Rectal smooth muscle tissue (tissue), 1 donor: ENCODE results near the gene PTPRA.
A peak's percentile ranks its signal among the peaks of the same experiment; 100 is the strongest.

ENCODE experiments used
- H3K27ac ChIP-seq: one replicate; pipeline ENCODE4 v1.7.0; 2013; ENCODE audit warnings: low read depth, low read length, inconsistent platforms
- H3K27me3 ChIP-seq: one replicate; pipeline ENCODE4 v1.7.0; 2013; ENCODE audit warnings: low read length; ENCODE audit not compliant: control insufficient read depth, insufficient read depth
- H3K36me3 ChIP-seq: one replicate; pipeline ENCODE4 v1.7.0; 2013; ENCODE audit warnings: low read length; ENCODE audit not compliant: control insufficient read depth, insufficient read depth
- H3K4me1 ChIP-seq: one replicate; pipeline ENCODE4 v1.7.0; 2013; ENCODE audit warnings: low read length; ENCODE audit not compliant: control insufficient read depth, insufficient read depth
- H3K4me3 ChIP-seq: one replicate; pipeline ENCODE4 v1.7.0; 2013; ENCODE audit warnings: low read length
- H3K9ac ChIP-seq: one replicate; pipeline ENCODE4 v1.7.0; 2013; ENCODE audit warnings: low read length

The PTPRA gene

DNA sequence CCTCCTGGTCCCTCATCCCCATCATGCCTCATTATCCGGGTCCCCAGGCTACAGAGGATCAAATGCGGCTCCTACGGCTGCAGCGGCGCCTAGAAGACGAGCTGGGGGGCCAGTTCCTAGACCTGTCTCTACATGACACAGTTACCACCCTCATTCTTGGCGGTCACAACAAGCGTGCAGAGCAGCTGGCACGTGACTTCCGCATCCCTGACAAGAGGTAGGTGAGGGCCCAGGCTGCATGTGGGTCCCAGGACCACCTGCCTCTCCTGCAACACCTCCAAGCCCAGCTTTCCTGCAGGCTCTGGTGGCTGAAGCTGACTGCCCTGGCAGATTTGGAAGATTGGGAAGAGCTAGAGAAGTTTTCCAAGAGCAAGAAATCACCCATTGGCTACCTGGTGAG is 8.2 kb upstream of the PTPRA start:
- Histone ChIP-seq H3K4me1 (no peaks in the 10 kb centered on the region), H3K27ac (no peak overlapping the region), H3K4me3 (no peak overlapping the region), H3K9ac (no peak overlapping the region), H3K36me3 (peaks cover 25% of the 10 kb centered on the region), H3K27me3 (no peaks in the 10 kb centered on the region)

DNA sequence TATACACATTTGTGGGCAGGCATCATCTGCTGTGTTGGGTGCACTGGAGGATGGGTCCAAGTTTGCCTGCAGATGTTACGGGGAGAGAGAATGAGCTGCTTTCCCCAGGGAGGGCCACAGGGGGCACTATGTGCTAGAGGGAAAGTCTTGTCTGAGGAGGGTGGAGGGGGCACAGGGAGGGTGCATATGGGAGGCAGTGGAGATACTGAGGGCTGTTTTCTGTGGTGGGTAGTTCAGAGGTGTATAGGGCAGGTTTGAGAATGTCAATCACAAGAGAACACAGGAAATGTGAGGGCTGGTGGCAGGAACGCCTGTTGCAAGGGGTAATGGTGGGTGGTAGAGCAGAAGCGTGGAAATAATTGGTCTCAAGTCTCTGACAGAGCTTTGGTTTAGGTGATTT is 7.7 kb upstream of the PTPRA start:
- H3K36me3 ChIP-seq: peaks cover 23% of the 10 kb centered on the region
- no peak overlapping the region for H3K27ac ChIP-seq
- no peak overlapping the region for H3K4me3 ChIP-seq
- H3K27me3 ChIP-seq: no peaks in the 10 kb centered on the region
- no peaks in the 10 kb centered on the region for H3K4me1 ChIP-seq
- no peak overlapping the region for H3K9ac ChIP-seq

DNA sequence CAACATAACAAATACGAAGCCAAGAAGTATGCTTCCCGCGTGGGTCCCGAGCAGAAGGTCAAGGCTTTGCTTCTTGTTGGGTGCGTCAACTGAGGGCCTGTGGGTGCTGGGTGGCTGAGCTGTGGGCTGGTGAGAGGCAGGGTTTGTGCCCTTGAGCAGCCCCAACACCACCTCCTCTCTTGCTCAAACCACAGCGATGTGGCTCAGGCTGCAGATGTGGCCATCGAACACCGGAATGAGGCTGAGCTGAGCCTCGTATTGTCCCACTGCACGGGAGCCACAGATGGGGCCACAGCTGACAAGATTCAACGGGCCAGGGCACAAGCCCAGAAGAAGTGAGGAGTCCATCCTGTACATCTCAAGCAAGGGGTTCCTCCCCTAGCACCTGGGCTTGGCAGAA is 7.0 kb upstream of the PTPRA start:
- H3K4me3 ChIP-seq: no peak overlapping the region
- H3K36me3 ChIP-seq: peaks cover 18% of the 10 kb centered on the region
- H3K27ac ChIP-seq: no peak overlapping the region
- H3K4me1 ChIP-seq: no peaks in the 10 kb centered on the region
- H3K27me3 ChIP-seq: peaks cover 5% of the 10 kb centered on the region
- H3K9ac ChIP-seq: no peak overlapping the region

DNA sequence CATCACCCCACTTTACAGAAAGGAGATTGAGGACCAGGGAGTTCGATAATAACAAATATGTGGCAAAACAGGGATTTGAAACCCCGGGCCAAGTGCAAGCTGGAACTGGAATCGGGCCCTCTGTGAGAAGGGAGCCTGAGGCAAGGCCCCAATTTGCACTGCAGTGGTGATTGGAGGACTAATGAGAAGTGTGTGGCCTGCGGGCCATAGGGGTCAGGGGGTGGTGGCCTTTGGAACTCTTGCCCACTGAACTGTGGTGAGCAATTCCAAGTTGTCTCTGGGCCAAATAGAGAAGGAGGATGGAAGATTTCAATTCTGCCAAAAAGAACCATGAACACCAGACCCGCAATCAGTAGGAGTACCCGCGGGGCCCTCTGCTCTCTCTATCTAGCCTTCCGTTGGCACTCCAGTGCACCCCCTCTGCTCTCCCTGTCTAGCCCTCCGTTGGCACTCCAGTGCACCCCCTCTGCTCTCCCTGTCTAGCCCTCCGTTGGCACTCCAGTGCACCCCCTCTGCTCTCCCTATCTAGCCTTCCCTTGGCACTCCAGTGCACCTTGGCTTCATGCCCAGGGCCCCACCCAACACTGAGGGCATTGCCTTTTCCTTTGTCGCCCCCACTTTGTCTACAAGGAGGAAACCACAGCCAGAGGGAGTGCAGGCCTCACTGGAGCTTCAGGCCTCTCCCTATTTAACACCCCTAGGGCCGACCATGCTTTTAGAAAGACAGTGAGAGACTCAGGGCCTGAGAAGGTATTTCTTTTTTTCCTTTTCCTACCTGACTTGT is 6.0 kb upstream of the PTPRA start:
- H3K36me3 ChIP-seq: peaks cover 15% of the 10 kb centered on the region
- no peak overlapping the region for H3K27ac ChIP-seq
- H3K4me3 ChIP-seq: no peak overlapping the region
- no peak overlapping the region for H3K9ac ChIP-seq
- H3K4me1 ChIP-seq: no peaks in the 10 kb centered on the region
- peaks cover 12% of the 10 kb centered on the region for H3K27me3 ChIP-seq

DNA sequence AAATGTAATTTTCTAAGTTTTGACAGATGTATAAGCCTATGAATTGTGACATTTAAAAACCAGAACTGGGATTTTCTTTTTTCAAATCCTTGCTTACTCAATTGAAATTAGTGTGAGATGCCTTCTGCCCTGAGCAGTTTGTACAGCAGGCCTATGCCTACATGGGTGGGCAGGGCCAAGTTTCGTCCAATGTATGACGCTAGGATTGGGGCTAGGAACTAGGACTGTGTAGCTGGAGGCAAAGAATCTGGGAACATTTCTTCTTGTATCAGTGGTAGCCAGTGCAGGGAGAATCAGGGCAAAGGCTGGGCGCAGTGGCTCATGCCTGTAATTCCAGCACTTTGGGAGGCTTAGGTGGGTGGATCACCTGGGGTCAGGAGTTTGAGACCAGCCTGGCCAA is 3.9 kb upstream of the PTPRA start:
- Histone ChIP-seq H3K9ac (no peak overlapping the region), H3K4me3 (no peak overlapping the region)

DNA sequence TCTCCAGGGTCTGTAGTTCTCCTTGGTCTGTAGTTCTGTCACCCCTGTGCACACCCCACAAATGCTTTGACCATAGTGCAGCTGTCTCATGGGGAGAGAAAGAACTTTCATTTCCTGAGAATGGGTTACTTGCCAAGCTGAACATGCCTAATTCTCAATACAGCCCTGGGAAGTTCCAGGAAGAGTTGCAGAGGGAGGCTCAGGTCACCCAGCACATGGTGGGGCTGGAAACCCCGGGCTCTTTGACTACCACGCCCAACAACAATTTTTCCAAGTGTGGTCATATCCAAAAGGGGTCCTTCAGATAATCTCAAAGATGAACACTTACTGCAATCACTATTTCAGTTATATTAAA is 2.2 kb upstream of the PTPRA start:
- no peak overlapping the region for H3K4me3 ChIP-seq
- no peak overlapping the region for H3K27ac ChIP-seq
- peaks cover 5% of the 10 kb centered on the region for H3K4me1 ChIP-seq

More for the DNA sequence above, 3.9 kb upstream of the PTPRA start:
- Histone ChIP-seq H3K36me3 (peaks cover 12% of the 10 kb centered on the region), H3K27me3 (peaks cover 13% of the 10 kb centered on the region), H3K27ac (no peak overlapping the region), H3K4me1 (peaks cover under 1% of the 10 kb centered on the region)

DNA sequence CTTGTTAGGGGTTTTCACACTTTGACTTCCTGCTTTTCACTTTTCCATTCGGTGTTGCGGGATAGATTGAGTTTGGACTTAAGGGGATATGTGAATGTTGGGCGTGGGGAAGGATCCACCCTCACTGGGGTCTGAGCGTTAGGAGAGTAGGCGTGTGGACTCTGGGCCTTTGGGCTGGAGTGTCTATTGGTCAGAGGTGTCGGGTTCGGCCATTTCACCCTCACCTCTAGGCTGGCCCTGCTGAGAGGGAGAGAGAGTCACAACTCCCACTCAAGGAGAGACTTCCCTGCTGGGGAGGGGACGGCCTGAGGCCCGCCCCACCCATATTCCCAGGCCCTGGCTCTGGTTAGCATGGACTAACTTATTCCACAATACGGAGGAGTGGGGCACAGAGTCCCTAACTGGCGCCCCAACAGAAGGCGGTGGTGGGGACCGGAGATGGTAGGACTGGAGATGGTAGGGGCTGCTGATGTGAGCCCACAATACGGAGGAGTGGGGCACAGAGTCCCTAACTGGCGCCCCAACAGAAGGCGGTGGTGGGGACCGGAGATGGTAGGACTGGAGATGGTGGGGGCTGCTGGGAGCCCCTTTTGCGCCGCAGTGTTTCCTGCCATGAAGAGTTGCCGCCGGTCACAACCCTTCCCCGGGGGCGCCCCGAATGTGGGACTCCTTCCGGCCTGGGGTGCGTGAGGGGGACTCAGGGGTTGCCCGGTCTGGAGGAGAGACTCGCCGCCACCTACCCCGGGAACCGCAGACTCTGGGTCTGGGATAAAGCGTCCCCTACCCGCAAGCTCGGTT is 1.4 kb upstream of the PTPRA start:
- peak overlapping the region; percentile 88 for H3K4me3 ChIP-seq
- H3K27ac ChIP-seq: no peak overlapping the region
- no peaks in the 10 kb centered on the region for H3K36me3 ChIP-seq
- H3K9ac ChIP-seq: no peak overlapping the region
- H3K27me3 ChIP-seq: peaks cover 13% of the 10 kb centered on the region
- H3K4me1 ChIP-seq: peaks cover 5% of the 10 kb centered on the region

More for the DNA sequence above, 2.2 kb upstream of the PTPRA start:
- Histone ChIP-seq H3K27me3 (peaks cover 13% of the 10 kb centered on the region), H3K9ac (no peak overlapping the region), H3K36me3 (peaks cover under 1% of the 10 kb centered on the region)

DNA sequence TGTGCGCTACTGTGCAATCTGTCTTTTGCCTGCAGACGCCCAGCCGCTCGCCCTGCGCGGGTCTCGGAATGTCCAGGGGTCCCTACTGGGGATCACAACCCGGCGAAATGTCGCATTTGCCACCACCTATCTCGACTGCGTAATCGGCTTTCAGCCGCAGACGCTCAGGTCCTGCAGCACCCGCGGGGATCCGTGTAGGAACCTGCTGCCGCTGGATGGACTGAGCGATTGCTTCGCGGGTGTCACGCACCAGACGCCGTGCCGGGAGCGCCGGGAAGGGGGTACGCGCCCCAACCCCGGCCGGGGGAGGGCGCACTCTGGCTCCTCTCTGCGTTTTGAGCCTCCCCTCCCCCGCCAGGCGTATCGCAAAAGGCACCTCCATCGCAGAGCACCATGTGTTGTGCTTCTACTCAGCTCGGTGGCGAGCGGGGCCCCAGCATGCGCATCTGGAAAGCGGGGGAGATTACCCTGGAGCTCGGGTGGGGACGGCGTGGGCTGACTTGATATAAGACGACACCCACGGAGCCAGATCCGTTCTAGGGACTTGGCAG is 747 bp upstream of the PTPRA start:
- peak overlapping the region; percentile 70 for H3K9ac ChIP-seq
- H3K36me3 ChIP-seq: no peaks in the 10 kb centered on the region
- peaks cover 5% of the 10 kb centered on the region for H3K4me1 ChIP-seq
- no peak overlapping the region for H3K27ac ChIP-seq
- peaks cover 13% of the 10 kb centered on the region for H3K27me3 ChIP-seq
- peak overlapping the region; percentile 88 for H3K4me3 ChIP-seq

DNA sequence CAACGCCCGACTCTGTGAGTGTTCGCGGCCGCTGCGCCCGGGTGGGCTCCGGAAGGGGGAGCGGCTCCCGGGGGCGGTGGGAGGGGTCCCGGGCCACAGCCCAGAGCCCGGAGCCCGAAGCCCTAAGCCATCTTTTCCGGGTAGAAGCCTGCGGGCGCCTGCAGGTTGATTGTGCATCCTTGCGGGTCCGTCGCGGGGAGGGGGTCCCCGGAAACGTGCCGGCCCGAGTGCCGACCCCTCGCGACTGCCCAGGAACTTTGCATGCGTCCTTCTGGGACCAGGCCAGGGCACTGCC is 413 bp downstream of the PTPRA start:
- H3K4me1 ChIP-seq: peaks cover 5% of the 10 kb centered on the region
- peak overlapping the region; percentile 26 for H3K9ac ChIP-seq
- H3K27me3 ChIP-seq: peaks cover 13% of the 10 kb centered on the region
- no peaks in the 10 kb centered on the region for H3K36me3 ChIP-seq
- H3K27ac ChIP-seq: peak overlapping the region; percentile 47
- H3K4me3 ChIP-seq: peak overlapping the region; percentile 83

DNA sequence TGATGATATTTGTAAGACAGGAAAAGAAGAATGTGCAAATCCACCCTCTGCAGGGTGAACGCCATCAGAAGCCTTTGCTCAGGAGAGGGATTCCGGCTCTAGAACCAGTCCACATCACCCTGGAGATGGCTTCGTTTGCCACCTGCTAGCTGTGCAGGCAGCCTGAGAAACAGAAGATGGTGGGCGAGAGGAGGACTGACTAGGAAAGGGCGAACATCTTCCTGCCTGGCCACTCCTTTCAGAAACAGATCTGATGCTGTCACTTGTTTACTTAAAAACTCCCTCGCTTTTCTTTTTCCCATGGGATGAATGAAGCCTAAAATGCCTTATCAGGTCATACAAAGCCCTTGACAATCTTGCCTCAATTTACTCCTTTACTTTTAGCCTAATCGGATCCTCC is 1.2 kb downstream of the PTPRA start:
- Histone ChIP-seq H3K27me3 (peaks cover 13% of the 10 kb centered on the region), H3K27ac (no peak overlapping the region), H3K9ac (no peak overlapping the region), H3K4me3 (peak overlapping the region; percentile 83), H3K36me3 (no peaks in the 10 kb centered on the region), H3K4me1 (peaks cover 5% of the 10 kb centered on the region)

DNA sequence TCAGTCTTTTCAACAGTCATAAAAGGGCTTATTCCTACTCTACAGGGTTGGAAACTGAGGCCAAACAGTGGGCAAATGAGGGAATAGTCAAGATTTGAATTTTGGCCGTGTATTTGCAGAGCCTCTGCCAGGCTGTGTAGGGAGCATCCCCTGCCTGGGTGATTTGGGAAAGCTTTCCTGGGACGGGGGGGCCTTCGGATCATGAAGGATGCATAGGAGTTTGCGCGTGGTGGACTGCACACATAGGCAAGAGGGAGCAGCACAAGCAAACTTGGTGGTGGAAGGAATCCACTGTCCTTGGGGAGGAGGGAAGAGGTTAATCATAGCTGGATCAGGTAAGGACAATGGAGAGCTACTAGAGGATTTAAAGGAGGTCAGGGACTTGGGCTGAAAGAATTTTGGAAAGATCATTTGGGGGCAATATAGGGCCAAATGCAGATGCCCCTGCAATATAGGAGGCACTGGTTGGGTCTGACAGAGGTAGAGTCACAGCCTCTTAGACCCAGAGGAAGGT is 2.5 kb downstream of the PTPRA start:
- no peak overlapping the region for H3K9ac ChIP-seq
- H3K27ac ChIP-seq: no peak overlapping the region
- no peak overlapping the region for H3K4me3 ChIP-seq
- H3K4me1 ChIP-seq: peaks cover 5% of the 10 kb centered on the region
- H3K27me3 ChIP-seq: peaks cover 13% of the 10 kb centered on the region
- no peaks in the 10 kb centered on the region for H3K36me3 ChIP-seq

DNA sequence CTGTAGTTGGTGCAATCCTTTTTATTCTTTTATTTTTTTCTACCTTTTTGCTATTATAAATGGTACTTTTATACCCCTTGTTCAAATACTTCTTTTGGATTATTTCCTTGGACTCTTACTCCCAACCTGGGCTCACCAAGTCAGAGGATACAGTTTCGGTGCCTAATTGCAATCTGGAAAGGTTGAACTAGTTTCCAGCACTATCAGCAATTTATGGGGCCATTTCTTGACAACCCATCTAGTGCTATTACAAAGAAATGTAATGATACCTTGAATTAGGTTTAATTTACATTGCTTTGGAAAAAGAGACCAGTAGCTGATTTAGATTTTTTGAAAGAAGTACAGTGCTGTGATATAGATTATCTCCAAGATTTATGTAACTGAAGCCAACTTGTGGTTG is 5.2 kb downstream of the PTPRA start:
- no peak overlapping the region for H3K27ac ChIP-seq
- no peak overlapping the region for H3K4me3 ChIP-seq
- peaks cover 5% of the 10 kb centered on the region for H3K4me1 ChIP-seq
- no peaks in the 10 kb centered on the region for H3K27me3 ChIP-seq
- H3K9ac ChIP-seq: no peak overlapping the region
- no peaks in the 10 kb centered on the region for H3K36me3 ChIP-seq
